ENCODE results near the gene CUTA.

The CUTA gene, protein sequence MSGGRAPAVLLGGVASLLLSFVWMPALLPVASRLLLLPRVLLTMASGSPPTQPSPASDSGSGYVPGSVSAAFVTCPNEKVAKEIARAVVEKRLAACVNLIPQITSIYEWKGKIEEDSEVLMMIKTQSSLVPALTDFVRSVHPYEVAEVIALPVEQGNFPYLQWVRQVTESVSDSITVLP

DNA sequence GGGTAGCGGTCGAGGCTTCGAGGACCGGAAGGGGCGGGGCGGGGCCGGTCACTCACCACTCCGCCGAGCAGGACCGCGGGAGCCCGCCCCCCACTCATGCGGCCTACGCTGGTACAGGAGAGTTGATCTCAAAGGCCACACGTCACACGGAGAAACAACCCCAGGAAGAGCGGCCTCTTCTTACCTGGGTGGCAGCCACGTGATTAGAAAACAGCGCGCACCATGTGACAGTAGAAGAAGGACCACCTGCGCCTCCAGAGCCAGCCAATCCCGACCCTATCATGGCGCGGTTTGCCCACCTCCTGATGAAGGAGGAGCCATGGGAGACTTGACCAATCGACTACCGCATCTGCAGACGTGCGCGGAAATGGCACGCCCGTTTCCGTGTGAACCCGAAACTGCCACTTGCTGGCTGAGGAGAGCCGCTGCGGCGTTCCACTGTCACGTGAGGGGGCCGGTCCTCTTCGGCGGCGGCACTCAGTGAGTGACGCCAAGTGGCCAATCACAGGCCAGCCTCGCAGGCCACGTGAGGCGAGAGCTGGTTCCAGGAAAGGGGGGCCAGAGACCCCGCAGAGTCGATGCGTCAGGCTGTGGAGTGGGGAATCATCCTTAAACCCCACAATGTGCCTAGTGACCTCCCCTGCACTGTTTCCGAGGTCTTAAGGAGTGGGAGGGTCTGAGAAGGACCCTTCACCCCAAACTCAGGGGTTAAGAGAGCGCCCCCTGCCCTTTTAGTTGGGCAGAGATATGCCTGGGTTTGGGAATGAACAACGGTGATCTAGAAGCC, at the start of gene CUTA:
TSS of gene CUTA (minus strand) at position 205 of the 787 bp plus-strand sequence. CDS start at position 98, 107 bp downstream.
- DNase-seq, result peak; percentile 99

GRCh38 chr6:33467091-33467490, 49.2 kb upstream of the CUTA start:
- DNase-seq, result no peak

- DNase-seq, result no peak
Measured at GRCh38 chr6:33466075-33466735, 48.3 kb upstream of the CUTA start.

DNA sequence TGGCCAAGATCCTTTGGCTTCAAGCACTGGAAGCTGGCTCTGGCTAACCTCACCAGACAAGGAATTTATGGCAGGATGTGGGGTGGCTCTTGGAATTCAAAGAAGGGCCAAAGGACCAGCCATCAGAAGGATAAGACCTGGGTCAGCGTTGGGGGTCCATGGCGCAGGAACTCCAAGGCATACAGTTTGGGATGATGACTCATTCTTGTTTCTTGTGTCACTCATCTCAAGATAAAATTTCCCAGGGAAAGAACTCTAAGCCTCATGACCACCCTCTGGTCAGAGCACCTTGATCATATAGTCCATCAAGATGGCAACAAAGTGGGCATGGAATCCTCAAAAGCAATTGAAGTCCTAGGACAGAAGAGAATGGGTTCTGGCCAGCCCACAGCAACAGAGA, 41.3 kb upstream of the CUTA start:
- DNase-seq, result no peak

- DNase-seq, result no peak
Measured at GRCh38 chr6:33458676-33459075, 40.8 kb upstream of the CUTA start.

DNA sequence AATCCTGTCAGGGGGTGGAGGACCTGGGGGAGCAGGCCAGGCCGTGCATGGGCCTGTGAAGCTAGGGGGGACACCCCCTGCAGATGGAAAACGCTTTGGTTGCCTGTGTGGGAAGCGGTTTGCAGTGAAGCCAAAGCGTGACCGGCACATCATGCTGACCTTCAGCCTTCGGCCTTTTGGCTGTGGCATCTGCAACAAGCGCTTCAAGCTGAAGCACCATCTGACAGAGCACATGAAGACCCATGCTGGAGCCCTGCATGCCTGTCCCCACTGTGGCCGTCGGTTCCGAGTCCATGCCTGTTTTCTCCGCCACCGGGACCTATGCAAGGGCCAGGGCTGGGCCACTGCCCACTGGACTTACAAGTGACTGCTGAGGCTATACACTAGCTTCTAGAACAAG, 38.2 kb upstream of the CUTA start:
- DNase-seq, result no peak

DNA sequence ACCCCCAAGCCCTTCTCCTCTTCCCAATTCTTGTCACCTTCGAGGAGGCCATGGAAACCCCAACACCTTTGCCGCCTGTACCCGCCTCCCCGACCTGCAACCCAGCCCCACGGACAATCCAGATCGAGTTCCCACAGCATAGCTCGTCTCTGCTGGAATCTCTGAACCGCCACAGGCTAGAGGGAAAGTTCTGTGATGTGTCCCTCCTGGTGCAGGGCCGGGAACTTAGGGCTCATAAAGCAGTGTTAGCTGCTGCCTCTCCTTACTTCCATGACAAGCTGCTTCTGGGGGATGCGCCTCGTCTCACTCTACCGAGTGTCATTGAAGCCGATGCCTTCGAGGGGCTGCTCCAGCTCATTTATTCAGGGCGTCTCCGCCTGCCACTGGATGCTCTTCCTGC, 37.1 kb upstream of the CUTA start:
- DNase-seq, result no peak

GRCh38 chr6:33454009-33454946, 36.4 kb upstream of the CUTA start, which contains the start of gene ZBTB9:
ZBTB9 (plus strand) TSS chr6:33454576; CDS start chr6:33455101, 525 bp downstream.
- DNase-seq, result peak; percentile 95

DNA sequence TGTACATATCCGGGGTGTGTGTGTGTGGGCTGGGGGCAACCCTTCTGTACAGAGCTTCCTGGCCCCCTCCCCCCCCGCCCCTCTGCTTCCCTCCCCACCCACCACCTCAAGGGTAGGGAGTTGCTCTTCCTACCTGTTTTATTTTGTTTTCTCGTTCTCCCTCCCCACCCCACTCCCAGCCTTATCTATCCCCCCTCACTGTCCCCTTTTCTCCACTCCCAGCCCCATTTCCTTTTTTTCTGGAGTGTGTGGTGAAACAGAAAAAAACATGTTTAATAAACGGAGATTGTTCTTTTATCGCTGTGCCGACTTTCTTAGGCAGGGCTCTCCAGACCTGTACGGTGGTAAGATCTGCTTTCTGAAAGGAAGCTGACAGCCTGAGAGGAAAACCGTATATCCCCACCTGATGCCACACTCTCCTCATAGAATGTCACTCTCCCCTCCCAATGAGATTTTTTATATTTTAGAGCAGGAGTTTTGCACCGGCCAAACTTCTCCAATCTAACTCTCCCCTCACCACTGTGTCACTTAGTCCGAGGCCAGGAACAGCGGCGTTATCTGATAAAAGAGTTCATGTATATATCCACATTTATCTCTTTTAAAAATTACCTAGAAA, 35.6 kb upstream of the CUTA start:
- peak; percentile 24 for DNase-seq

GRCh38 chr6:33452496-33452895, 34.6 kb upstream of the CUTA start:
- no peak for DNase-seq

DNA sequence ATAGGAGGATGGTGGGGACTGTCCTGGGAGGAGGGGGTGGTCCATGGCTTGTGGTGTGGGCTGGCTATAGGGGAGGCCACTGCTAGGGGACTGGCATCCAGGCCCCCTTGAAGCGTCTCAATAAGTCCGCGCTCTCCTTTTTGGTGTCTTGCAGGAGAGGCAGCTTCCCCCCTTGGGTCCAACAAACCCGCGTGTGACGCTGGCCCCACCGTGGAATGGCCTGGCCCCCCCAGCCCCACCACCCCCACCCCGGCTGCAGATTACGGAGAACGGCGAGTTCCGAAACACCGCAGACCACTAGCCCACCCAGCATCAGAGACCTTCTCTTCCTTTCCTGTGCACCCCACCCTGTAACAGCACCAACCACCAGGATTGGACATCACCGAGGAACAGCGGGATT, 33.7 kb upstream of the CUTA start:
- DNase-seq, result no peak

DNA sequence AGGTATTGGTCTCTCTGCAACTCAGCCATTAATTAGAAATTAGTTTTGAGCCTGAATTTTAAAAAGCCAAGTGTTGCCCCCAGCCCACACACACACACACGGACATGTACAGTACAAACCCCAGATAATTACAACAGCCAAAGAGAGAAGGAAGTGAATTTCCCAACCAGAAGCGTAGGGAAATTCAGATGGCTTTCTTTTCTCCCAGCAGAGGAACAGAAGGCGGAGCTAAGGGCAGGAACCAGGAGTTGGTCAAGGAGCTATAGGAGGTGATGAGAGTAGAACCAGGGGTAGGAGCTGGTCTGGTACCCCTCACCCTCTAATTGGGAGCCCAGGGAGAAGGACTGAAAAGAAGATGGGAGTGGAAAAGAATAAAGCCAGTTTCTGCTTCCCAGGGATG, 32.5 kb upstream of the CUTA start:
- no peak for DNase-seq

GRCh38 chr6:33446356-33446755, 28.4 kb upstream of the CUTA start:
- no peak for DNase-seq

- no peak for DNase-seq
Measured at GRCh38 chr6:33445119-33445603, 27.3 kb upstream of the CUTA start.

DNA sequence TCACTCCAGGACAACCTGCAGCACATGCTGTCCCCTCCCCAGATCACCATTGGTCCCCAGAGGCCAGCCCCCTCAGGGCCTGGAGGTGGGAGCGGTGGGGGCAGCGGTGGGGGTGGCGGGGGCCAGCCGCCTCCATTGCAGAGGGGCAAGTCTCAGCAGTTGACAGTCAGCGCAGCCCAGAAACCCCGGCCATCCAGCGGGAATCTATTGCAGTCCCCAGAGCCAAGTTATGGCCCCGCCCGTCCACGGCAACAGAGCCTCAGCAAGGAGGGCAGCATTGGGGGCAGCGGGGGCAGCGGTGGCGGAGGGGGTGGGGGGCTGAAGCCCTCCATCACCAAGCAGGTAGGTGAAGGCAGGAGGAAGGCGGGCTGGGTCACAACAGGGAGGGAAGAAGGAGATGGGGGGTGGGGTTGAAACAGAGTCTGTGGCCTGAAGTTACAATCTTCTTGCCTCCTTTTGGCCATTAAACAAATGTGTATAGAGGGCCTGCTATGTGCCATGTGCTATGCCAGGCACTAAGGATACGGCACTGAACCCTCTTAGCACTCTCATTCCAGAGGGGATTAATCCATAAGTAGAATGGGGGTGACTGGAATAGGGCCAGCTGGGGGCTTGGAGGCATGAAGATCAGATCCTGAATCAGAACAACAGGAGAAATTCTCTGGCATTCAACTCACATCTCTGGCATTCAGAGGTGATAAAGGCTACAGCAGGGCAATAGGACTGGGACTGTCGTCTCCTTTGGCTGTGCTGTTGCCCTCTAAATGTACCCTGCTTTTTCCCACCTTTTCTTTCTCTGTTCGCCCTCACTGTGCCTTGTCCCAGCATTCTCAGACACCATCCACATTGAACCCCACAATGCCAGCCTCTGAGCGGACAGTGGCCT, 26.0 kb upstream of the CUTA start:
- no peak for DNase-seq

DNA sequence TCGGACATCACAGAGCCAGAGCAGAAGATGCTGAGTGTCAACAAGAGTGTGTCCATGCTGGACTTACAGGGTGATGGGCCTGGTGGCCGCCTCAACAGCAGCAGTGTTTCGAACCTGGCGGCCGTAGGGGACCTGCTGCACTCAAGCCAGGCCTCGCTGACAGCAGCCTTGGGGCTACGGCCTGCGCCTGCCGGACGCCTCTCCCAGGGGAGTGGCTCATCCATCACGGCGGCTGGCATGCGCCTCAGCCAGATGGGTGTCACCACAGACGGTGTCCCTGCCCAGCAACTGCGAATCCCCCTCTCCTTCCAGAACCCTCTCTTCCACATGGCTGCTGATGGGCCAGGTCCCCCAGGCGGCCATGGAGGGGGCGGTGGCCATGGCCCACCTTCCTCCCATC, 25.1 kb upstream of the CUTA start:
- no peak for DNase-seq

DNA sequence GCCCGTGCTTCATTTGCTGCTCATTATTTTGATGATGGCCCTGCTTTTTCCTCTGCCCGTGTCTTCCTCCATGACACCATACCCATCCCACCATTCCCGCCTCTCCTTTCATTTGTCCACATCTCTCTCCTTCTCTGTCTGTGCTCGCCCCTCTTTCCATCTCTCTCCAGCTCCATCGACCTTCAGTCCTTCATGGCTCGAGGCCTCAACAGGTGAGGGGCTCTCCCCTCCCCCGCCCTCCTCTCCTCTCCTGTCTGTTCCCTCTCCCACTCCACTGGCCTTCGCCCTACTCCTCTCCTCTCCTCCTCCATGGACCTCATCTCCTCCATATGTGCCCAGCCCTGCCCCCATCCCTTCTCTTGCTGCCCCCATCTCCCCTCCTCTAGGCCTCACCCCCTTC, 24.4 kb upstream of the CUTA start:
- no peak for DNase-seq

- no peak for DNase-seq
Measured at GRCh38 chr6:33441457-33441856, 23.6 kb upstream of the CUTA start.

GRCh38 chr6:33440649-33441309, 22.9 kb upstream of the CUTA start:
- no peak for DNase-seq

- DNase-seq, result no peak
Measured at GRCh38 chr6:33439956-33440648, 22.2 kb upstream of the CUTA start.
